GM12874 (cell line): ENCODE data around the gene EPHA6.
A peak's percentile ranks its signal among the peaks of the same experiment; 100 is the strongest.

ENCODE experiments used
- TF ChIP-seq, protein P1 (sequence below): IDR thresholded peaks from 2 replicates; pipeline ENCODE4 v1.5.1; 2011; ENCODE audit warnings: low read depth, mild to moderate bottlenecking, control low read depth, low read length, moderate library complexity; ENCODE audit not compliant: insufficient read depth

The EPHA6 gene

GRCh38 chr3:97713634-97714033 is 899.2 kb downstream of the EPHA6 start:
- TF ChIP-seq, protein P1, sequence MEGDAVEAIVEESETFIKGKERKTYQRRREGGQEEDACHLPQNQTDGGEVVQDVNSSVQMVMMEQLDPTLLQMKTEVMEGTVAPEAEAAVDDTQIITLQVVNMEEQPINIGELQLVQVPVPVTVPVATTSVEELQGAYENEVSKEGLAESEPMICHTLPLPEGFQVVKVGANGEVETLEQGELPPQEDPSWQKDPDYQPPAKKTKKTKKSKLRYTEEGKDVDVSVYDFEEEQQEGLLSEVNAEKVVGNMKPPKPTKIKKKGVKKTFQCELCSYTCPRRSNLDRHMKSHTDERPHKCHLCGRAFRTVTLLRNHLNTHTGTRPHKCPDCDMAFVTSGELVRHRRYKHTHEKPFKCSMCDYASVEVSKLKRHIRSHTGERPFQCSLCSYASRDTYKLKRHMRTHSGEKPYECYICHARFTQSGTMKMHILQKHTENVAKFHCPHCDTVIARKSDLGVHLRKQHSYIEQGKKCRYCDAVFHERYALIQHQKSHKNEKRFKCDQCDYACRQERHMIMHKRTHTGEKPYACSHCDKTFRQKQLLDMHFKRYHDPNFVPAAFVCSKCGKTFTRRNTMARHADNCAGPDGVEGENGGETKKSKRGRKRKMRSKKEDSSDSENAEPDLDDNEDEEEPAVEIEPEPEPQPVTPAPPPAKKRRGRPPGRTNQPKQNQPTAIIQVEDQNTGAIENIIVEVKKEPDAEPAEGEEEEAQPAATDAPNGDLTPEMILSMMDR, result no peak

- TF ChIP-seq, protein P1, result peak; percentile 85
Observed at GRCh38 chr3:97719156-97719821, 904.9 kb downstream of the EPHA6 start.

DNA sequence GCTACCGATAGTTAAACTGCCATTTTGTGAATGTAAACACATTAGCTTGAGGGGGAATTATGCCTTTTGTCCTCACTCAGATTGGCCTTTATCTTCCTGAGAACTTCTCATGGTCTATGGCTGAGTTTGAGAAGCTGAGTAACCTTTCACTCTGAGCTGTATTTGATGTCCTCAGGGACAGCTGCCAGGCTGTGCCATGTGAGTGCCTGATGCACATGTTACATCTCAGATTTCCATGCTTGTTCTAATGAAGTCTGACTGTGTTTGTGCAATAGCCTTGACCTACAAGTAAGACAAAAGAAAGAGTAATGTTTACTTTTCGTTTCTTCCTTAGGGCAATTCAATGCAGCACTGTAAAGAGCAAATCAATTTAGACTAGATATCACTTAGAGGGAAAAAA is 906.0 kb downstream of the EPHA6 start:
- TF ChIP-seq, protein P1, result no peak

DNA sequence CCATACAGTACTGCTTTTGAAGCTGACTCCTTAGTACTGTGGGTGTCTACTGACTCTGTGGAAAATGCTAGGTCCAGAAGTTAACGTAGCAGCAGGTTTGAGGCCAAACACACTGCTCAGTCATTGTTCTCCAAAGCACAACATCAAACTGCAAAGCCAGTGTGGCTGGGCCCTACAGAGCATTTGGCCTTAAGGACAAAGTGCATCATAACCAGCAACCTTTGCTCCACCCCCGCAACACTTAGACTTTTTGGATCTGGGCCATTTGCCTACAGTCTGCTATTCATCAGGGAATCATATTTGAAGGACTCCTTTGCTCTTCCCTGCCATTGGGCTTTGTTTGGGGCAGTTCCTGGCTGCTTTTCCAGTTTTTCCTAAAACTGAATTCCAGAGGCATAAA is 907.1 kb downstream of the EPHA6 start:
- TF ChIP-seq, protein P1, result no peak

DNA sequence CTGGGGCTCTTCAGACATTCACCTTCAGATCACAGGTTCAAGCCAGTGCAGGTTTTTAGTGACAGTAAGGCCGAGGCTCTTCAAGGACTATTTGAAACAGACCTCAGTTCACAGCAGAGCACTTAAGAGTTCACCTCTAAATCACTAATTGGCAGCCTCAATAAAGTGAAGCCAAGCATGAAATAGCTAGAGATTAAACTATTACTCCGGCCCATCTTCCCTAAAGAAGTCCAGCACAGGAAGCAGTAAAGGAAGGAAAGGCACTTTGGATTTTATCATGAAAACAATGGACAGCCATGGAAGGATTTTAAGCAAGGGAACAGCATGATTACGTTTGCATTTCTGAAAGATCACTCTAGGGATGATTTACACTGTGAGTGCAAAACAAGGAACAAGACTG is 922.5 kb downstream of the EPHA6 start:
- TF ChIP-seq, protein P1, result no peak

- TF ChIP-seq, protein P1, result no peak
Observed at GRCh38 chr3:97738761-97739160, 924.4 kb downstream of the EPHA6 start.

DNA sequence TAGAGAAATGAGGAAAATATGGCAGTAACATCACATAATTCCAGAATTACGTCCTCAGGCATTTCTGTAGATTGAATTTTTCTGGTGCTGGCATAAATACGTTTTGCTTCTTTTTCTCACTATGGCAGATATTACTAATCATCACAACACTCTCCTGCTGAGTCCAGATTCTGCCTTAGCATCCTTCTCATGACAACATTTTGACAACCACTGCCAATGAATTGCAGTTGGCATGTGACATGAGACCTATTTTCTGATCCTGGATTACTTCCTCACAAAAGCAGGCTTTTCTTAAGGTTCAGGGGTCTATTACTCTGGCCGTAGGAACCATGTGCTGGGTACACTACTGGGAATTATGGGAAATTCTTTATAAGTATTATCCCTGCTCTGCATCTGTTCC is 927.6 kb downstream of the EPHA6 start:
- TF ChIP-seq, protein P1, result no peak

GRCh38 chr3:97744289-97744688 is 929.9 kb downstream of the EPHA6 start:
- TF ChIP-seq, protein P1, result no peak
